Measurements from ENCODE around the gene CARD9.

CARD9 gene

DNA sequence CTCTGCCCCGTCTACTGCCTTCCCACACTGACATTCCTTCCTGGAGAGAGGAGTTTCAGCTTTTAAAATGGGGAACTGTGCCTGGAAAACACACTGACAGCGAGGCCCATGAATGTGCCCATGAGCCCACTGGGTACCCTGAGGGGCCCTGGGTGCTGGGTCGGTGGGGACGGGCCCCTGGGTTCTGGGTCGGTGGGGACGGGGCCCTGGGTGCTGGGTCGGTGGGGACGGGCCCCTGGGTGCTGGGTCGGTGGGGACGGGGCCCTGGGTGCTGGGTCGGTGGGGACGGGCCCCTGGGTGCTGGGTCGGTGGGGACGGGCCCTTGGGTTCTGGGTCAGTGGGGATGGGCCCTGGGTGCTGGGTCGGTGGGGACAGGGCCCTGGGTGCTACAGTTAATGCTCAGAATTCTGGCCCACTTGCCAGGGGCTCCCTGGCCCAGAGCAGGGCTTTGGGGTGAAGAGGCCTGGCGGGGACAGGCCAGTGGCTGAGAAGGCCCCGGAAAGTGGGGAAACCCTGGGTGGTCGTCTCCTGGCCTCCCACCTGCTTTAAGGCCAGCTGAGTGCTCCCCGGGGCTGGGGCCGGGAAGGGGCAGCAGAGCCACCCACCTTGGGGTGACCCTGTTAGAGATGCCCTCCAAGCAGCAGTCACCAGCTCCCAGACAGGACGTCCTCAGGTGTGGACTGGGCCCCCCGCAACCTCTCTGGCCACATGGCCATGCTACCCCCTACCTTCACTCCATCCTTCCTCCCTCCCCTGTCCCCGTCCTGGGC, 43.6 kb downstream of the CARD9 start:
- Histone ChIP-seq H3K36me3 (ENCODE audit: control insufficient read depth in 2 of 2, insufficient read depth in 2 of 2, low read length in 2 of 2) (no peaks in the 10 kb centered on the region), H3K4me3 (ENCODE audit: low read length in 2 of 2) (no peak overlapping the region), H3K4me1 (ENCODE audit: control insufficient read depth in 2 of 2, insufficient read depth in 2 of 2, low read length in 2 of 2) (peaks cover 6 to 11% of the 10 kb centered on the region in 2 donors), H3K9ac (ENCODE audit: low read depth in 1 of 2, low read length in 2 of 2) (no peak overlapping the region), H3K27ac (ENCODE audit: low read depth in 2 of 2, low read length in 2 of 2) (no peak overlapping the region), H3K9me3 (ENCODE audit: control insufficient read depth in 2 of 2, low read length in 2 of 2) (no peaks in the 10 kb centered on the region), H3K27me3 (ENCODE audit: control insufficient read depth in 2 of 2, insufficient read depth in 2 of 2, low read length in 2 of 2) (peaks cover 4 to 19% of the 10 kb centered on the region in 2 donors)

DNA sequence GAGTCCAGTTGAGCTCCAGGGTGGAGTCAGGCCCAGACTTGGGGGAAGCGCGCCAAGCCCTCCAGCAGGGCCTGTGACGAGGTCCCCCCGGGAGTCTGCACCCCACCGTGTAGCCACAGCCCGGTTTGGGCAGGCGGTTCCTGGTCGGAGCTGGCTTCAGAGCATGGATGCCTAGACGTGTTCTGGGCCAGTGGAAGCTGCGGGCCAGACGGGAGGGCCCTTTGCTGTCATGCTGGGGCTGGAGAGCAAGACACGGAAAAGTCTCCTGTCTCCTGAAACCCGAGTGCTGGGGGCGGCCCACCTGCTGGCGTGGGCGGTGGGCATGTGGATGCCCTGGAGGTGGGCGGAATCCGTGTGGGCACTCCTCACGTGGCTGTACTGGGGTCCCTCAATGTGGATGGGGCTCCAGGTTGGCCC, 44.2 kb downstream of the CARD9 start:
- Histone ChIP-seq H3K4me1 (ENCODE audit: control insufficient read depth in 2 of 2, insufficient read depth in 2 of 2, low read length in 2 of 2) (peaks cover 6 to 11% of the 10 kb centered on the region in 2 donors), H3K27me3 (ENCODE audit: control insufficient read depth in 2 of 2, insufficient read depth in 2 of 2, low read length in 2 of 2) (peaks cover 4 to 19% of the 10 kb centered on the region in 2 donors), H3K9ac (ENCODE audit: low read depth in 1 of 2, low read length in 2 of 2) (no peak overlapping the region), H3K9me3 (ENCODE audit: control insufficient read depth in 2 of 2, low read length in 2 of 2) (no peaks in the 10 kb centered on the region), H3K36me3 (ENCODE audit: control insufficient read depth in 2 of 2, insufficient read depth in 2 of 2, low read length in 2 of 2) (no peaks in the 10 kb centered on the region), H3K27ac (ENCODE audit: low read depth in 2 of 2, low read length in 2 of 2) (no peak overlapping the region), H3K4me3 (ENCODE audit: low read length in 2 of 2) (no peak overlapping the region)

DNA sequence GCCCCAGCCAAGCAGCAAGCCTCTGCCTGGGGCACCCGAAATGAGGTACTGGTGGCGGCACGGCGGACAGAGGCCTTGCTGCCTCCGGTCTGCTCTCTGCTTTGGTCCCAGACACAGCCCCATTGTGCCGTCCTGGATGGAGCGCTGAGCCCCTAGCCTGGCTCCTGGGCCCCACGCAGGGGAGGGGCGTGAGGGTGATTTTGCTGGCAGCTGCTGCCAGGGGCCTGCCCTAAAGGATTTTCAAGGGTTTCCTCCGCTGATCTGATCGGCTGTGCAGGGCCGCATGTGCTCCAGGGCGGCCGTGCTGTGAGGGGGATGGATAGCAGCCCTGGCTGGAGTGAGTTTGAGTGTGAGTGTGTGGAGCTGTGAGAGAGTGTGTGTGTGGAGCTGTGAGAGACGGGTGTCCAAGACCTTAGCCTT, 44.8 kb downstream of the CARD9 start:
- no peaks in the 10 kb centered on the region for H3K36me3 ChIP-seq (ENCODE audit: control insufficient read depth in 2 of 2, insufficient read depth in 2 of 2, low read length in 2 of 2)
- no peaks in the 10 kb centered on the region for H3K9me3 ChIP-seq (ENCODE audit: control insufficient read depth in 2 of 2, low read length in 2 of 2)
- peak overlapping the region in 1 of 2 donors; percentile 34 for H3K9ac ChIP-seq (ENCODE audit: low read depth in 1 of 2, low read length in 2 of 2)
- peaks cover 4 to 19% of the 10 kb centered on the region in 2 donors for H3K27me3 ChIP-seq (ENCODE audit: control insufficient read depth in 2 of 2, insufficient read depth in 2 of 2, low read length in 2 of 2)
- peaks cover 6 to 11% of the 10 kb centered on the region in 2 donors for H3K4me1 ChIP-seq (ENCODE audit: control insufficient read depth in 2 of 2, insufficient read depth in 2 of 2, low read length in 2 of 2)
- peak overlapping the region in 1 of 2 donors; percentile 38 for H3K27ac ChIP-seq (ENCODE audit: low read depth in 2 of 2, low read length in 2 of 2)
- peak overlapping the region; percentile 30 to 57 for H3K4me3 ChIP-seq (ENCODE audit: low read length in 2 of 2)

DNA sequence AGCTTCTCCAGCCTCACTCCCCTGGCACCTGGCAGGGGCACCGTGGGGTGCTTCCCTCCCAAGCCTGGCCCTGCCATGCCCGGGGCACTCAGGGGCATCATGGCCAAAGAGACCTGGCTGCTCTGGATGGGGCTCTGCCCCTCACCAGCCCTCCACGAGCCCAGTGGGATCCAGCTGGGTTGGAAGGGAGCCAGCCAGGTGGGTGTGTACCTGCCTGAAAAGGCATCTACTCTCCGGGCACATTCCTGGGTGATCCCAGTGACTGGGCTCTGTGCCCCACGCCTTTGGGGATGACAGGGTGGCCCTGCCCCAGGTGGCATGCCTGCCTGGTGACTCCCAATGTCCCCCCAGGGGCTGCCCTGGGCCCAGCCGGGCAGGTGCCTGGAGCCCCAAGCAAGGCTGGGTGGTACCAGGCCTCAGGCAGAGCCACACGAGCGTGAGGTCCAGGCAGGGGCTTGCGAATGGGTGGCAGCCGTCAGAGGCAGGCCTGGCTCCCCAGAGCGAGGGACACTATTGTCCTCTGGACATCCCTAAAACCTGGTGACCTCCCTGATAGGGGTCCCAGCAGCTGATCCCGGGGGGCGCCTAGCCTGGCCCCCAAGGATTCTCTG, 45.4 kb downstream of the CARD9 start:
- peak overlapping the region; percentile 30 to 57 for H3K4me3 ChIP-seq (ENCODE audit: low read length in 2 of 2)
- H3K4me1 ChIP-seq (ENCODE audit: control insufficient read depth in 2 of 2, insufficient read depth in 2 of 2, low read length in 2 of 2), result peaks cover 6 to 11% of the 10 kb centered on the region in 2 donors
- no peaks in the 10 kb centered on the region for H3K9me3 ChIP-seq (ENCODE audit: control insufficient read depth in 2 of 2, low read length in 2 of 2)
- peak overlapping the region in 1 of 2 donors; percentile 34 for H3K9ac ChIP-seq (ENCODE audit: low read depth in 1 of 2, low read length in 2 of 2)
- peak overlapping the region in 1 of 2 donors; percentile 38 for H3K27ac ChIP-seq (ENCODE audit: low read depth in 2 of 2, low read length in 2 of 2)
- H3K36me3 ChIP-seq (ENCODE audit: control insufficient read depth in 2 of 2, insufficient read depth in 2 of 2, low read length in 2 of 2), result no peaks in the 10 kb centered on the region
- H3K27me3 ChIP-seq (ENCODE audit: control insufficient read depth in 2 of 2, insufficient read depth in 2 of 2, low read length in 2 of 2), result peaks cover 4 to 19% of the 10 kb centered on the region in 2 donors

DNA sequence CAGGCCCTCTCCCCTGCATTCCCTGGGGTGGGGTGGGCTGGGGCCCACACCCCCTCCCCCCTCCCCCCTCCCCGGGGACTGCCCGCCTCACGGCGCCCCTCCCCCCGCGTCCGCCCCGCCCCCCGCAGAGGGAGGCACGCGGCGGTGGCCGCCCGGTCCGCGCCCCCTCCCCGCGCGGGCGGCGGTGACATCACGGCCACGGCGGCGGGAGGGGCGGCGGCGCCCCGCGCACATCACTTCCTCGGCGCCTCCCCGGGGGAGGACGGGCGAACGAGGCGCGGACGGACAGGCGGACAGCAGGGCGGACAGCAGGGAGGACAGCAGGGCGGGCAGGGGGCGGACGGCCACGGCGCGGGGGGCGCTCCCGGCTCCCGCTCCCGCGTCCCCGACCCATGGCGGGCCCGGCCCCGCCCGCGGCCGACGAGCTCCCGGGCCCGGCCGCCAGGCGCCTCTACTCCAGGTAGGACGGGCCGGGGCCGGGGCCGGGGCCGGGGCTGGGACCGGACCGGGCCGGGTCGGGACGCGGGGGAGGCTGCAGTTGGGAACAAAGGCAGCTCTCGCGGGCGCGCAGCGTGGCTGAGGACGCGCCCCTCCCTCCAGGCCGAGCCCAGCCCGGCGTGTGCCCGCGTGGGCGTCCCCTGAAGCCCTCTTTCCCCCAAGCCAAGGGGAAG, 46.0 kb downstream of the CARD9 start, which contains the start of gene GPSM1:
Gene GPSM1, plus strand, starts transcription at position 236 of the 671 bp plus-strand sequence. Its CDS starts 157 bp downstream, at position 393.
- Histone ChIP-seq H3K27ac (ENCODE audit: low read depth in 2 of 2, low read length in 2 of 2) (peak within 1 kb of the TSS; percentile 15 to 70), H3K36me3 (ENCODE audit: control insufficient read depth in 2 of 2, insufficient read depth in 2 of 2, low read length in 2 of 2) (no peaks in the 10 kb centered on the region), H3K9me3 (ENCODE audit: control insufficient read depth in 2 of 2, low read length in 2 of 2) (no peaks in the 10 kb centered on the region), H3K4me3 (ENCODE audit: low read length in 2 of 2) (peak within 1 kb of the TSS; percentile 30 to 57), H3K27me3 (ENCODE audit: control insufficient read depth in 2 of 2, insufficient read depth in 2 of 2, low read length in 2 of 2) (peaks cover 4 to 19% of the 10 kb centered on the region in 2 donors), H3K9ac (ENCODE audit: low read depth in 1 of 2, low read length in 2 of 2) (peak within 1 kb of the TSS; percentile 14 to 34), H3K4me1 (ENCODE audit: control insufficient read depth in 2 of 2, insufficient read depth in 2 of 2, low read length in 2 of 2) (peaks cover 6 to 11% of the 10 kb centered on the region in 2 donors)

DNA sequence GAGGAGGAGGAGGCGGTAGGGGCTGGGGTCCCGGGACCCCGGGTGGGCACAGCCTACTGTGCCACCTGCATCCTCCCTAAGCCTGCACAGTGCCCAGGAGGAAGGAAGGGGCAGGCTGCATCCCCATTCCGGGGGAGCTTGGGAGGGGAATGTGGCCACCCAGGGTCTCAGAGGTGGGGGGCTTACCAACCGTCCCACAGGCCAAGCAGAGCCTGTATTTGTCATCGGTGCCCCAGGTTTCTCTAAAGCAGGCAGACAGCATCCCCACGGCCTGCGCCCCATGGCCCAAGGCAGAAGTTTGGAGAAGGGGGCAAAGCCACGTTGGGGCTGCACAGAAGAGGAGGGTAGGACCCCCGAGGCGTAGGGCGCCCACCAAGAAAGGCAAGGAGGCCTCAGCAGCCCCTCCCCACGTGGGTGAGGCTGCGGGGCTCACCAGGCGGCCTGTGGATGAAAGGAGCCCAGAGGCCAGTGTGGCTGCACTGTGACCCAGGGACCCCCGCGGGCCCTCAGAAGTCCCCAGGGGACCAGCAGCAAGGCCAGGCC, 46.6 kb downstream of the CARD9 start:
- Histone ChIP-seq H3K4me1 (ENCODE audit: control insufficient read depth in 2 of 2, insufficient read depth in 2 of 2, low read length in 2 of 2) (peaks cover 6 to 11% of the 10 kb centered on the region in 2 donors), H3K9me3 (ENCODE audit: control insufficient read depth in 2 of 2, low read length in 2 of 2) (no peaks in the 10 kb centered on the region), H3K36me3 (ENCODE audit: control insufficient read depth in 2 of 2, insufficient read depth in 2 of 2, low read length in 2 of 2) (no peaks in the 10 kb centered on the region), H3K27ac (ENCODE audit: low read depth in 2 of 2, low read length in 2 of 2) (peak overlapping the region; percentile 15 to 70), H3K4me3 (ENCODE audit: low read length in 2 of 2) (peak overlapping the region in 1 of 2 donors; percentile 26), H3K9ac (ENCODE audit: low read depth in 1 of 2, low read length in 2 of 2) (peak overlapping the region in 1 of 2 donors; percentile 14), H3K27me3 (ENCODE audit: control insufficient read depth in 2 of 2, insufficient read depth in 2 of 2, low read length in 2 of 2) (peaks cover 4 to 19% of the 10 kb centered on the region in 2 donors)

DNA sequence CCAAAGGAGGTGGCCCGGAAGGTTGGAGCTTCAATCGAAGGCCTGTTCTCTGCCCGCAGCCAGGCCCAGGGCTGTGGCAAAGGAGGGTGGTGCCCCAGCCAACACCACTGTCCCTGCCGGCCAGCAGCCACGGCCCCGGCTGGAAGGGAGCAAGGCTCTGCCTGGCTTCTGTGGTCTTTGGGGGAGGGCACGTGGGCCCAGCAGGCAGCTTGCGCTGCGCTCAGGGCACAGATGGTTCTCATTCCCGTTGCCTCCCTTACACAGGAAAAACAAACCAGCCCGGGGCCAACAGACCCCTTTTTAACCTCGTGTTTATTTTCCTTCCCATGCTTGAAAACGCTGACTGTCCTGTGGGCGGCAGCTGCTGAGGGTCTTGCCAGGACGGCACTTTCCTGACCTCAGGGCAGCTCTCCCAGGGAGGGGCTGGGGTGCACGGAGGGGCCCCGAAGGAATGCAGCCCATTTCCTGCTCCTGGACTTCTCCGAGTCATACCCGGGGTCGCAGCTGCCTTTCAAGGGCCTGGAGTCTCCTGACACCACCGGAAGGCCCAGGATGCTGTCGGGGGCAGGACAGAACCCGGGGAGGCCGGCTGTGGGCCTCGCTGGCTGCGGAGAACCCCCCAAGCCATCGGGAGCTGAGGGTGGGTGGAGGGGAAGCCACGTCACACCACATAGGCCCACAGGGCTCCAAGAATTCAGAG, 47.3 kb downstream of the CARD9 start:
- H3K4me1 ChIP-seq (ENCODE audit: control insufficient read depth in 2 of 2, insufficient read depth in 2 of 2, low read length in 2 of 2), result peaks cover 6 to 11% of the 10 kb centered on the region in 2 donors
- H3K9me3 ChIP-seq (ENCODE audit: control insufficient read depth in 2 of 2, low read length in 2 of 2), result no peaks in the 10 kb centered on the region
- peak overlapping the region; percentile 15 to 70 for H3K27ac ChIP-seq (ENCODE audit: low read depth in 2 of 2, low read length in 2 of 2)
- H3K36me3 ChIP-seq (ENCODE audit: control insufficient read depth in 2 of 2, insufficient read depth in 2 of 2, low read length in 2 of 2), result no peaks in the 10 kb centered on the region
- H3K27me3 ChIP-seq (ENCODE audit: control insufficient read depth in 2 of 2, insufficient read depth in 2 of 2, low read length in 2 of 2), result peaks cover 4 to 19% of the 10 kb centered on the region in 2 donors
- no peak overlapping the region for H3K4me3 ChIP-seq (ENCODE audit: low read length in 2 of 2)
- H3K9ac ChIP-seq (ENCODE audit: low read depth in 1 of 2, low read length in 2 of 2), result no peak overlapping the region

DNA sequence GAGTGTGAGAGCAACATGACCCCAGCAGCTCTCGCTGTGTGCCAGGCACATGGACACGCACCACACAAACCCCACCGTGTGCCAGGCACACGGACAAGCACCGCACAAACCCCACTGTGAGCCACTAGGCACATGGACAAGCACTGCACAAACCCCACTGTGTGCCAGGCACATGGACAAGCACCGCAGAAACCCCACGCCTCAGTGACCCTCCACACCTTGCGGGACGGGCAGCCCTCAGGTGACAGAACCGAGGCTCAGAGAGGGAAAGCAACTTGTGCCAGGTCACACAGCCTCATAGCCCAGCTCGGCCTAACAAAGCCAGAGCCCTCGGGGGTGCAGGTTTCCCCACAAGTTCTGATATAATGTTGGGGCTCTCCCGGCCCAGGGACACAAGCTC, 48.1 kb downstream of the CARD9 start:
- no peak overlapping the region for H3K27ac ChIP-seq (ENCODE audit: low read depth in 2 of 2, low read length in 2 of 2)
- H3K4me3 ChIP-seq (ENCODE audit: low read length in 2 of 2), result no peak overlapping the region
- H3K36me3 ChIP-seq (ENCODE audit: control insufficient read depth in 2 of 2, insufficient read depth in 2 of 2, low read length in 2 of 2), result no peaks in the 10 kb centered on the region
- H3K27me3 ChIP-seq (ENCODE audit: control insufficient read depth in 2 of 2, insufficient read depth in 2 of 2, low read length in 2 of 2), result peaks cover 4 to 19% of the 10 kb centered on the region in 2 donors
- peaks cover 6 to 11% of the 10 kb centered on the region in 2 donors for H3K4me1 ChIP-seq (ENCODE audit: control insufficient read depth in 2 of 2, insufficient read depth in 2 of 2, low read length in 2 of 2)
- H3K9ac ChIP-seq (ENCODE audit: low read depth in 1 of 2, low read length in 2 of 2), result no peak overlapping the region
- no peaks in the 10 kb centered on the region for H3K9me3 ChIP-seq (ENCODE audit: control insufficient read depth in 2 of 2, low read length in 2 of 2)

DNA sequence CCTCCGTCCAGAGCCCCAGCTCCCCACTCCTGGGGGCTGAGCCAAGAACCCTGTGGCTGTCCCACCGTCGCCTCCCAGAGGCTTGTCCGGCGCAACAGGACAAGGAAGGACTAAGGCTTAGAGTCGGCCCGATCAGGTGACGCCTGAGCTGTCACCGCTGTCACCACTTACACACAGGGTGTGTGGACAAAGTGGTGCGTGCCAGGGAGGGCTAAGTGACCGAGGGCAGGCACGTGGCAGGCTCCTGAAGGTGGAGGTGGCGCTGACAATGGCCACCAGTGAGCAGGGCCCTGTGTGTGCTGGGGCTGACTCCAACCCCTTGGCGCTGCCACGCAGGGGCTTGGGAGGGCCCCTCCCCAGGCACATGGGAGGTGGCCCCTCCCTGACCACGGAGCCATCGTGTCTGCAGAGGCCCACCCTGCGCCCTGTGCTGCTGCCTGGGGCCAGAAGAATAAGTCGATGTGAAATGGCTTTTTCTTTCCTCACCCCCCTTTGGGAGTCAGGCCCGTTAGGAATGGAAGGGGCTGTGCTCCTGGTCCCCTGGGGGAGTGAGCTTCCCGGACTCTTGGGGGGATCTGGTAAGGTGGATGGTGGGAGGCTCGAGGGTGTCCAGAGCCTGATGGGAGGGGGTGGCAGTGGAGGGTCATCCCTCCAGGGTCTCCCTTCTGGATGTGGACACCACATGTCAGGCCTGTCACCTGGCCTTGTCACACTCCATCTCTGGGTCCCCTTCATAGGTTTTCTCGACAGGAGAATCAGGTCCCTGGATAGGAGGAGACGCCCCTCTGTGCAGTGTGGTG, 48.8 kb downstream of the CARD9 start:
- H3K27ac ChIP-seq (ENCODE audit: low read depth in 2 of 2, low read length in 2 of 2), result no peak overlapping the region
- H3K9me3 ChIP-seq (ENCODE audit: control insufficient read depth in 2 of 2, low read length in 2 of 2), result no peaks in the 10 kb centered on the region
- H3K27me3 ChIP-seq (ENCODE audit: control insufficient read depth in 2 of 2, insufficient read depth in 2 of 2, low read length in 2 of 2), result peaks cover 4 to 19% of the 10 kb centered on the region in 2 donors
- no peaks in the 10 kb centered on the region for H3K36me3 ChIP-seq (ENCODE audit: control insufficient read depth in 2 of 2, insufficient read depth in 2 of 2, low read length in 2 of 2)
- H3K9ac ChIP-seq (ENCODE audit: low read depth in 1 of 2, low read length in 2 of 2), result no peak overlapping the region
- H3K4me1 ChIP-seq (ENCODE audit: control insufficient read depth in 2 of 2, insufficient read depth in 2 of 2, low read length in 2 of 2), result peaks cover 6 to 11% of the 10 kb centered on the region in 2 donors
- no peak overlapping the region for H3K4me3 ChIP-seq (ENCODE audit: low read length in 2 of 2)

Data from mucosa of rectum (tissue), 2 donors.